ENCODE results near the gene ST14.

DNA sequence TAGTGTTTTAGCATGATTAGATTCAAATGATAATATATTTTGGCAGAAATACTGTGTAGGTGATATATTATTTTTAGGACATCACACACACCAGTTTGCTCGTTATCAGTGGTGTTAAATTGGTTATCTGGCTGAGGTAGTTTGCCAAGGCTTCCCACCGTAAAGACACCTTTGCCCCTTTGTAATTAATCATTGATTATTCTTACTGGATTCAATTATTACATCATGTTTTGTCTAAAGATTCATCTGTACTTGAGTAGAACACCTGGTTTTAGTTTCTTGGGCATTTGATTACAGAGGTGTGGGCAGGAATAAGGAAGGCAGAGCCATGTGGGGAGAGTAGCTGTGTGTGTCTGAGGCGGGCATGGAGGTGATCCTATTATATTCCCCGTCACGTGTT, 39.5 kb upstream of the ST14 start:
- no peak for TF ChIP-seq GABPB1 (CRISPR knock-in tag; IDR thresholded peaks at IDR 0.05)
- TF ChIP-seq ETV6 (CRISPR knock-in tag; IDR thresholded peaks at IDR 0.05) = no peak
- TF ChIP-seq, protein P1, sequence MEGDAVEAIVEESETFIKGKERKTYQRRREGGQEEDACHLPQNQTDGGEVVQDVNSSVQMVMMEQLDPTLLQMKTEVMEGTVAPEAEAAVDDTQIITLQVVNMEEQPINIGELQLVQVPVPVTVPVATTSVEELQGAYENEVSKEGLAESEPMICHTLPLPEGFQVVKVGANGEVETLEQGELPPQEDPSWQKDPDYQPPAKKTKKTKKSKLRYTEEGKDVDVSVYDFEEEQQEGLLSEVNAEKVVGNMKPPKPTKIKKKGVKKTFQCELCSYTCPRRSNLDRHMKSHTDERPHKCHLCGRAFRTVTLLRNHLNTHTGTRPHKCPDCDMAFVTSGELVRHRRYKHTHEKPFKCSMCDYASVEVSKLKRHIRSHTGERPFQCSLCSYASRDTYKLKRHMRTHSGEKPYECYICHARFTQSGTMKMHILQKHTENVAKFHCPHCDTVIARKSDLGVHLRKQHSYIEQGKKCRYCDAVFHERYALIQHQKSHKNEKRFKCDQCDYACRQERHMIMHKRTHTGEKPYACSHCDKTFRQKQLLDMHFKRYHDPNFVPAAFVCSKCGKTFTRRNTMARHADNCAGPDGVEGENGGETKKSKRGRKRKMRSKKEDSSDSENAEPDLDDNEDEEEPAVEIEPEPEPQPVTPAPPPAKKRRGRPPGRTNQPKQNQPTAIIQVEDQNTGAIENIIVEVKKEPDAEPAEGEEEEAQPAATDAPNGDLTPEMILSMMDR (IDR thresholded peaks at IDR 0.05) = no peak
- no peak for TF ChIP-seq SP1 (CRISPR knock-in tag; conservative IDR thresholded peaks at IDR 0.05)
